ENCODE data around the gene HRH3.
A peak's percentile ranks its signal among the peaks of the same experiment; 100 is the strongest.

Gene HRH3
- total RNA-seq, result 0 reads per million in 4 donors

- DNase-seq, result peak in 3 of 5 donors; percentile 23 to 49 (median 23)
Measured at GRCh38 chr20:62219992-62220665, at the start of gene HRH3. TSS of gene HRH3 (minus strand) at chr20:62220278. CDS start at chr20:62219970, 308 bp downstream.

- no peak for DNase-seq
Measured at GRCh38 chr20:62269871-62270270, 49.8 kb upstream of the HRH3 start.

GRCh38 chr20:62269378-62269777 lies 49.3 kb upstream of the HRH3 start:
- DNase-seq, result no peak

GRCh38 chr20:62268228-62268900 lies 48.3 kb upstream of the HRH3 start:
- no peak for DNase-seq

- DNase-seq, result no peak
Measured at GRCh38 chr20:62267543-62267942, 47.5 kb upstream of the HRH3 start.

GRCh38 chr20:62266851-62267250 lies 46.8 kb upstream of the HRH3 start:
- no peak for DNase-seq

- DNase-seq, result no peak
Measured at GRCh38 chr20:62266340-62266739, 46.3 kb upstream of the HRH3 start.

GRCh38 chr20:62265365-62265764 lies 45.3 kb upstream of the HRH3 start:
- DNase-seq, result no peak

- no peak for DNase-seq
Measured at GRCh38 chr20:62263396-62263795, 43.3 kb upstream of the HRH3 start.

GRCh38 chr20:62262064-62262463 lies 42.0 kb upstream of the HRH3 start:
- DNase-seq, result no peak

GRCh38 chr20:62259294-62259565 lies 39.2 kb upstream of the HRH3 start:
- DNase-seq, result no peak

GRCh38 chr20:62258499-62259293 lies 38.6 kb upstream of the HRH3 start:
- no peak for DNase-seq

- DNase-seq, result no peak
Measured at GRCh38 chr20:62255976-62256375, 35.9 kb upstream of the HRH3 start.

GRCh38 chr20:62254021-62254724 lies 34.1 kb upstream of the HRH3 start:
- no peak for DNase-seq

GRCh38 chr20:62253398-62253797 lies 33.3 kb upstream of the HRH3 start:
- no peak for DNase-seq

GRCh38 chr20:62252342-62252966 lies 32.4 kb upstream of the HRH3 start:
- DNase-seq, result no peak

- DNase-seq, result no peak
Measured at GRCh38 chr20:62248890-62249560, 28.9 kb upstream of the HRH3 start.

- DNase-seq, result no peak
Measured at GRCh38 chr20:62246872-62247652, 27.0 kb upstream of the HRH3 start.

GRCh38 chr20:62246431-62246830 lies 26.4 kb upstream of the HRH3 start:
- DNase-seq, result no peak

- DNase-seq, result no peak
Measured at GRCh38 chr20:62245911-62246280, 25.8 kb upstream of the HRH3 start.

- DNase-seq, result no peak
Measured at GRCh38 chr20:62244644-62245108, 24.6 kb upstream of the HRH3 start.

Data from T-helper 1 cell (primary cell).